SK-N-SH (cell line): Measurements from ENCODE around the gene SRF. TPM values are rescaled to one million over a fixed set of nuclear protein-coding genes. Genes with fewer than 3 reads are reported as not detected.

Experiments used
- CTCF ChIA-PET: fragments of 300-600, 350-600 bp; formaldehyde crosslinking; extraction: SDS; loops from one replicate; lab custom pipeline; 2021; lab: Yijun Ruan, JAX
- POLR2A ChIA-PET: fragments of 350-600 bp; sonication (Branson Sonifier 250); formaldehyde crosslinking; extraction: SDS; loops from one replicate; lab custom pipeline; 2020; ENCODE audit warnings: antibody characterized with exemption, inconsistent platforms; lab: Yijun Ruan, JAX
- DNase-seq: peaks from one replicate; pipeline ENCODE4 v3.0.0; 2012
- H2AFZ ChIP-seq: fragments of 200-600 bp; sonication (generic); 2 replicates; pipeline ENCODE4 v1.8.1; 2016; ENCODE audit warnings: antibody characterized with exemption, mild to moderate bottlenecking, low read depth
- H3F3A ChIP-seq: fragments of 200-600 bp; sonication (generic); replicated peaks from 2 replicates; pipeline ENCODE3; 2016; ENCODE audit warnings: antibody characterized with exemption, mild to moderate bottlenecking; ENCODE audit not compliant: insufficient read depth
- H3K27ac ChIP-seq, 2 experiments: fragments of 200-500 bp in 1 of 2; fragments of 200-600 bp in 1 of 2; sonication (Bioruptor generic) in 1 of 2; sonication (generic), shearing (Covaris generic) in 1 of 2; 2 replicates each; pipeline versions ENCODE4 v1.5.1 to v1.6.1; 2014 to 2016; ENCODE audit warnings: low read depth in 2 of 2, inconsistent platforms in 1 of 2, low read length in 1 of 2, mild to moderate bottlenecking in 1 of 2, mixed read lengths in 1 of 2
- H3K27me3 ChIP-seq: fragments of 200-600 bp; sonication (generic), shearing (Covaris generic); 2 replicates; pipeline ENCODE4 v1.6.1; 2016; ENCODE audit warnings: mixed run types; ENCODE audit not compliant: insufficient read depth
- H3K36me3 ChIP-seq, 2 experiments: fragments of 200-500 bp in 1 of 2; fragments of 200-600 bp in 1 of 2; sonication (Bioruptor generic) in 1 of 2; sonication (generic) in 1 of 2; replicated peaks in 1 of 2; 2 replicates each; pipeline versions ENCODE3 to v1.5.1; 2014 to 2016; ENCODE audit warnings: low read length in 1 of 2, mild to moderate bottlenecking in 1 of 2; ENCODE audit not compliant: insufficient read depth in 2 of 2, control insufficient read depth in 1 of 2
- H3K4me1 ChIP-seq, 2 experiments: fragments of 200-500 bp in 1 of 2; fragments of 200-600 bp in 1 of 2; sonication (Bioruptor generic) in 1 of 2; sonication (generic), shearing (Covaris generic) in 1 of 2; 2 replicates each; pipeline versions ENCODE4 v1.5.1 to v1.6.1; 2014 to 2016; ENCODE audit warnings: low read depth in 1 of 2, low read length in 1 of 2, mixed run types in 1 of 2; ENCODE audit not compliant: insufficient read depth in 2 of 2, control insufficient read depth in 1 of 2
- H3K4me2 ChIP-seq: fragments of 200-600 bp; sonication (generic), shearing (Covaris generic); 2 replicates; pipeline ENCODE4 v1.6.1; 2017; ENCODE audit warnings: mixed run types
- H3K4me3 ChIP-seq, 2 experiments: fragments of 200-500 bp in 1 of 2; fragments of 200-600 bp in 1 of 2; sonication (Bioruptor generic) in 1 of 2; sonication (generic), shearing (Covaris generic) in 1 of 2; 2 replicates each; pipeline versions ENCODE4 v1.5.1 to v1.8.1; 2014 to 2016; ENCODE audit warnings: low read depth in 2 of 2, inconsistent platforms in 1 of 2, low read length in 1 of 2, mild to moderate bottlenecking in 1 of 2, mixed read lengths in 1 of 2, moderate library complexity in 1 of 2
- H3K79me2 ChIP-seq: fragments of 200-600 bp; sonication (generic); 2 replicates; pipeline ENCODE4 v1.8.1; 2017; ENCODE audit warnings: mild to moderate bottlenecking; ENCODE audit not compliant: insufficient read depth
- H3K9ac ChIP-seq: fragments of 200-600 bp; sonication (generic); 2 replicates; pipeline ENCODE4 v1.6.1; 2017; ENCODE audit warnings: mixed run types
- H3K9me2 ChIP-seq: fragments of 200-600 bp; sonication (generic); 2 replicates; pipeline ENCODE4 v1.6.1; 2017; ENCODE audit warnings: mixed run types
- H3K9me3 ChIP-seq: fragments of 200-600 bp; sonication (generic); 2 replicates; pipeline ENCODE4 v1.6.1; 2017; ENCODE audit warnings: mixed run types, mild to moderate bottlenecking, moderate library complexity
- H4K20me1 ChIP-seq: fragments of 200-600 bp; sonication (generic); 2 replicates; pipeline ENCODE4 v1.6.1; 2017; ENCODE audit warnings: mild to moderate bottlenecking, mixed run types; ENCODE audit not compliant: insufficient read depth
- CTCF ChIP-seq: fragments of 200-600 bp; sonication (generic); IDR thresholded peaks from 2 replicates; pipeline ENCODE4 v1.6.1; 2017; ENCODE audit warnings: antibody characterized with exemption, mild to moderate bottlenecking, moderate library complexity
- EZH2phosphoT487 ChIP-seq: fragments of 200-600 bp; sonication (generic); IDR thresholded peaks from 2 replicates; pipeline ENCODE4 v1.6.1; 2017; ENCODE audit warnings: low read depth, mixed run types, mild to moderate bottlenecking, antibody characterized with exemption, moderate library complexity, borderline replicate concordance
- FOSL2 ChIP-seq: IDR thresholded peaks from 2 replicates; pipeline ENCODE4 v1.4.0; 2012; ENCODE audit warnings: low read depth, mild to moderate bottlenecking, moderate library complexity, borderline replicate concordance
- FOXM1 ChIP-seq: IDR thresholded peaks from 2 replicates; pipeline ENCODE4 v1.4.0; 2012; ENCODE audit warnings: low read depth, mild to moderate bottlenecking
- GABPA ChIP-seq: IDR thresholded peaks from 2 replicates; pipeline ENCODE4 v1.4.0; 2012; ENCODE audit warnings: low read depth, mild to moderate bottlenecking
- IRF3 ChIP-seq: fragments of 150-350 bp; IDR thresholded peaks from 2 replicates; pipeline ENCODE4 v1.6.1; 2016; ENCODE audit warnings: mild to moderate bottlenecking, low read depth, low read length
- MEF2A ChIP-seq: IDR thresholded peaks from 2 replicates; pipeline ENCODE4 v1.4.0; 2012; ENCODE audit warnings: low read depth, borderline replicate concordance
- MXI1 ChIP-seq: IDR thresholded peaks from 2 replicates; pipeline ENCODE4 v1.6.1; 2012; ENCODE audit warnings: mild to moderate bottlenecking, low read depth, low read length, improper control_type of control experiment
- NFIC ChIP-seq: IDR thresholded peaks from 2 replicates; pipeline ENCODE4 v1.4.0; 2012; ENCODE audit warnings: borderline replicate concordance
- POLR2AphosphoS5 ChIP-seq: IDR thresholded peaks from 2 replicates; pipeline ENCODE4 v1.6.1; 2012; ENCODE audit warnings: low read depth, low read length
- REST ChIP-seq: IDR thresholded peaks from 2 replicates; pipeline ENCODE4 v1.6.1; 2012; ENCODE audit warnings: mild to moderate bottlenecking, low read depth, low read length, moderate library complexity
- RFX5 ChIP-seq: IDR thresholded peaks from 2 replicates; pipeline ENCODE4 v1.6.1; 2012; ENCODE audit warnings: mild to moderate bottlenecking, improper control_type of control experiment, low read length
- RXRA ChIP-seq: IDR thresholded peaks from 2 replicates; pipeline ENCODE4 v1.4.0; 2012; ENCODE audit warnings: low read depth, mild to moderate bottlenecking, borderline replicate concordance
- SIN3A ChIP-seq: IDR thresholded peaks from 2 replicates; pipeline ENCODE4 v1.6.1; 2012; ENCODE audit warnings: low read depth, mild to moderate bottlenecking, low read length, moderate library complexity, borderline replicate concordance
- SMC3 ChIP-seq: IDR thresholded peaks from 2 replicates; pipeline ENCODE4 v1.6.1; 2012; ENCODE audit warnings: low read depth, low read length, improper control_type of control experiment
- TEAD4 ChIP-seq: IDR thresholded peaks from 2 replicates; pipeline ENCODE4 v1.4.0; 2012; ENCODE audit warnings: mild to moderate bottlenecking, borderline replicate concordance; ENCODE audit not compliant: insufficient read depth
- USF1 ChIP-seq: IDR thresholded peaks from 2 replicates; pipeline ENCODE4 v1.4.0; 2012; ENCODE audit warnings: low read depth, borderline replicate concordance
- USF2 ChIP-seq: fragments of 150-350 bp; IDR thresholded peaks from 2 replicates; pipeline ENCODE4 v1.6.1; 2017; ENCODE audit warnings: antibody characterized with exemption, low read length, low read depth, borderline replicate concordance
- YY1 ChIP-seq: IDR thresholded peaks from 2 replicates; pipeline ENCODE4 v1.4.0; 2012; ENCODE audit warnings: low read depth, mild to moderate bottlenecking
- WGBS: methylation state at CpG from one replicate; pipeline ENCODE4 v1.1.6; 2017; ENCODE audit warnings: low lambda C conversion rate; 5-methylcytosine and 5-hydroxymethylcytosine counted together
- polyA plus RNA-seq, 3 experiments: library from polyadenylated mRNA; depleted of rRNA; stranded (reverse); fragments of >200 nt; gene quantifications; 2 replicates each; pipeline ENCODE4 v1.2.3, GENCODE V29; 2012

The SRF gene
- polyA plus RNA-seq, 1 of the 3 experiments (the other 2 are of a cell fraction): 31.7 TPM

- TF ChIP-seq YY1 (no peak), CTCF (no peak)
Observed at GRCh38 chr6:43200541-43200940, 29.5 kb downstream of the SRF start (continued).

GRCh38 chr6:43202451-43202850 lies 31.4 kb downstream of the SRF start:
- Histone ChIP-seq H3K4me3 (no peak overlapping the region), H3K36me3 (peaks cover 23 to 45% of the 10 kb centered on the region in 2 experiments), H3K27ac (no peak overlapping the region), H3F3A (no peaks in the 10 kb centered on the region), H3K79me2 (no peaks in the 10 kb centered on the region), H3K4me2 (no peak overlapping the region), H3K27me3 (no peaks in the 10 kb centered on the region), H3K4me1 (no peaks in the 10 kb centered on the region), H3K9me2 (no peaks in the 10 kb centered on the region), H4K20me1 (no peaks in the 10 kb centered on the region), H3K9ac (no peak overlapping the region), H2AFZ (no peak overlapping the region), H3K9me3 (no peaks in the 10 kb centered on the region)
- WGBS: 91% methylated on average over 5 of the region's 5 CpGs
- TF ChIP-seq RXRA (no peak), REST (no peak), EZH2phosphoT487 (no peak), RFX5 (no peak), MXI1 (no peak), FOXM1 (no peak), GABPA (no peak), TEAD4 (no peak), SIN3A (no peak), SMC3 (no peak), MEF2A (no peak), YY1 (no peak), POLR2AphosphoS5 (no peak), USF1 (no peak), FOSL2 (no peak), NFIC (no peak), USF2 (no peak), IRF3 (no peak)
- CTCF ChIA-PET: interaction anchor here (0.6 to 1.0 kb wide), 2 partner anchors 17 to 27 kb away, joined by 3 to 6 read pairs; partner anchors contain the start of gene DNPH1
- no peak for DNase-seq
- POLR2A ChIA-PET: no interaction called here
